Upper lobe of left lung (tissue), 6 donors: Measurements from ENCODE around the gene DMXL2. TPM values are rescaled to one million over a fixed set of nuclear protein-coding genes. Genes with fewer than 3 reads are reported as not detected.

Source experiments
- ATAC-seq, 2 donors: fragments of 200-7000 bp; cut with Tn5 transposase; one replicate each; pipeline ENCODE4 v1.9.1; 2022; ENCODE audit warnings: mild to moderate bottlenecking in 2 of 2, moderate library complexity in 2 of 2; ENCODE audit not compliant: low FRiP score in 2 of 2
- DNase-seq, 2 donors: peaks; one replicate each; pipeline ENCODE4 v3.0.0-alpha.2; 2019 to 2020
- H3K27ac ChIP-seq, 4 donors: fragments of 200-600 bp; sonication (generic); one replicate each; pipeline ENCODE4 v1.5.1; 2016 to 2019
- H3K27me3 ChIP-seq, 4 donors: fragments of 200-600 bp; sonication (generic); one replicate each; pipeline ENCODE4 v1.5.1; 2017 to 2019
- H3K36me3 ChIP-seq, 4 donors: fragments of 200-600 bp; sonication (generic); one replicate each; pipeline ENCODE4 v1.5.1; 2016 to 2019
- H3K4me1 ChIP-seq, 4 donors: fragments of 200-600 bp; sonication (generic); one replicate each; pipeline ENCODE4 v1.5.1; 2018 to 2019
- H3K4me3 ChIP-seq, 4 donors: fragments of 200-600 bp; sonication (generic); one replicate each; pipeline ENCODE4 v1.5.1; 2017 to 2019; ENCODE audit warnings: mild to moderate bottlenecking in 2 of 4, moderate library complexity in 1 of 4
- H3K9me3 ChIP-seq, 4 donors: fragments of 200-600 bp; sonication (generic); one replicate each; pipeline ENCODE4 v1.5.1; 2018 to 2019
- CTCF ChIP-seq, 6 experiments: fragments of 450-650 bp in 4 of 6; fragments of 200-600 bp in 2 of 6; sonication (generic) in 2 of 6; IDR thresholded peaks; one replicate each; pipeline ENCODE4 v1.5.1; 2016 to 2019; ENCODE audit warnings: antibody characterized with exemption in 6 of 6
- EP300 ChIP-seq, 4 donors: sonication (generic); formaldehyde crosslinking; IDR thresholded peaks; one replicate each; pipeline ENCODE4 v1.5.1; 2017; ENCODE audit warnings: antibody characterized with exemption in 4 of 4, control low read depth in 2 of 4
- POLR2A ChIP-seq, 4 donors: fragments of 450-650 bp; IDR thresholded peaks; one replicate each; pipeline ENCODE4 v1.5.1; 2016 to 2017; ENCODE audit warnings: antibody characterized with exemption in 4 of 4, mild to moderate bottlenecking in 2 of 4
- POLR2AphosphoS5 ChIP-seq, 2 donors: sonication (generic); formaldehyde crosslinking; IDR thresholded peaks; one replicate each; pipeline ENCODE4 v1.5.1; 2017; ENCODE audit warnings: antibody characterized with exemption in 2 of 2
- WGBS, 2 donors: methylation state at CpG; one replicate each; pipeline ENCODE4 v1.1.5; 2017 to 2018; 5-methylcytosine and 5-hydroxymethylcytosine counted together
- total RNA-seq, 6 donors: library from RNA; depleted of rRNA in 4 of 6; stranded (reverse); fragments of >200 nt in 4 of 6; gene quantifications; one replicate each; pipeline versions ENCODE4 v1.1.0 to v1.2.1, GENCODE V29; 2016 to 2021
- donor health status: DM: no; HTN: no; CAD: no; lungs with moderate emphysema.
- donor health status: DM: no; HTN: yes; CAD: no; lungs with severe emphysema.

Gene DMXL2
- total RNA-seq, 6 donors from 2014 or later: 39.8 to 140 (median 58.1) TPM

- TF ChIP-seq POLR2A (IDR thresholded peaks at IDR 0.05) (no peak), CTCF (IDR thresholded peaks at IDR 0.05) (no peak), EP300 (IDR thresholded peaks at IDR 0.05) (no peak), POLR2AphosphoS5 (IDR thresholded peaks at IDR 0.05) (no peak)
- Histone ChIP-seq H3K27ac (no peak overlapping the region), H3K4me3 (no peak overlapping the region), H3K4me1 (peaks cover 0 to 4% (median 2%) of the 10 kb centered on the region in 4 donors), H3K9me3 (no peaks in the 10 kb centered on the region), H3K27me3 (no peaks in the 10 kb centered on the region), H3K36me3 (no peaks in the 10 kb centered on the region)
- no peak for ATAC-seq
- no peak for DNase-seq
- 74 to 76% methylated on average over 3 to 9 of the region's 9 CpGs for WGBS, 2 donors
Observed at GRCh38 chr15:51398626-51399025, 223.9 kb downstream of the DMXL2 start.

Other genes with a start within 250 kb of the DMXL2 start
- under 1 TPM in 4 of 6 donors, not detected in 2; 0.14 to 0.40 (median 0.27) TPM for gene SCG3, start 58.7 kb upstream of the DMXL2 start, total RNA-seq
- 10 to 100 TPM; 13.4 to 22.8 (median 17.9) TPM for gene LYSMD2, start 114.9 kb upstream of the DMXL2 start, total RNA-seq
- gene TMOD2, start 128.8 kb upstream of the DMXL2 start, total RNA-seq: 10 to 100 TPM in 3 of 6 donors, 1 to 10 TPM in 3; 5.6 to 13.8 (median 10.9) TPM
- gene TMOD3, start 206.9 kb upstream of the DMXL2 start, total RNA-seq: 10 to 100 TPM; 40.4 to 81.6 (median 72.7) TPM